SIG-M5 (cell line): ENCODE measurements around the gene GDPD4.

Experiments used
- DNase-seq: peaks from one replicate; lab custom pipeline; 2025; lab: John Stamatoyannopoulos, UW

Gene GDPD4

DNA sequence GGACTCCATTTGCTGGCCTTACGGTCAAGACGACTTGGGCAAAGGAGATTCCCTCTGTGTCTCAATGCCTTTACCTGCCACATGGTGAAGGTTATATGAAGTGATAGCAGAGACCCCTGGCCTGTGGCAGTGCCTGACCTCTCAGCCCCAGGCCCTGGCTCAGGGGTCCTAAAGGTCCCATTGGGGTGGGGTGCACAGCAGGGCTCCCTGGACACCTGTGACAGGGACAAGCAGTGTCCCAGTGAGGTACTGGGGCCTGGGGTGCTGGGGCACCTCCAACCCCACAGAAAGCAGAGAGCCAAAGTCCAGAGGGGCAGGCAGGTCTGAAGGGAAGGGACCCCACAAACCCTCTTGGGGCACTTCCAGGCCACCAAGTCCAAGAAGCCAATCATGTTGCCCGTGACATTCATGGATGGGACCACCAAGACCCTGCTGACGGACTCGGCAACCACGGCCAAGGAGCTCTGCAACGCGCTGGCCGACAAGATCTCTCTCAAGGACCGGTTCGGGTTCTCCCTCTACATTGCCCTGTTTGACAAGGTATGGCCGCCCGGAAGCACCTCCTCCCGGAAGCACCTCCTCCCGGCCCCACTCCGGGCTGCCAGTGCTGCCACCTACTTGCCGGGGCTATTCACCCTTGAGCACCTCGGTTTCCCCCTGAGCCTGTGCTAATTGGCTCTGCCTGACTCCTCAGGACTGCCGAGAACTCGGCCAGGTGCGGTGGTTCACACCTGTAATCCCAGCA, 111.0 kb downstream of the GDPD4 start:
- no peak for DNase-seq

- no peak for DNase-seq
These were observed 111.8 kb downstream of the GDPD4 start for GRCh38 chr11:77189588-77190210.

- no peak for DNase-seq
These were observed 112.6 kb downstream of the GDPD4 start for GRCh38 chr11:77188633-77189491.

DNA sequence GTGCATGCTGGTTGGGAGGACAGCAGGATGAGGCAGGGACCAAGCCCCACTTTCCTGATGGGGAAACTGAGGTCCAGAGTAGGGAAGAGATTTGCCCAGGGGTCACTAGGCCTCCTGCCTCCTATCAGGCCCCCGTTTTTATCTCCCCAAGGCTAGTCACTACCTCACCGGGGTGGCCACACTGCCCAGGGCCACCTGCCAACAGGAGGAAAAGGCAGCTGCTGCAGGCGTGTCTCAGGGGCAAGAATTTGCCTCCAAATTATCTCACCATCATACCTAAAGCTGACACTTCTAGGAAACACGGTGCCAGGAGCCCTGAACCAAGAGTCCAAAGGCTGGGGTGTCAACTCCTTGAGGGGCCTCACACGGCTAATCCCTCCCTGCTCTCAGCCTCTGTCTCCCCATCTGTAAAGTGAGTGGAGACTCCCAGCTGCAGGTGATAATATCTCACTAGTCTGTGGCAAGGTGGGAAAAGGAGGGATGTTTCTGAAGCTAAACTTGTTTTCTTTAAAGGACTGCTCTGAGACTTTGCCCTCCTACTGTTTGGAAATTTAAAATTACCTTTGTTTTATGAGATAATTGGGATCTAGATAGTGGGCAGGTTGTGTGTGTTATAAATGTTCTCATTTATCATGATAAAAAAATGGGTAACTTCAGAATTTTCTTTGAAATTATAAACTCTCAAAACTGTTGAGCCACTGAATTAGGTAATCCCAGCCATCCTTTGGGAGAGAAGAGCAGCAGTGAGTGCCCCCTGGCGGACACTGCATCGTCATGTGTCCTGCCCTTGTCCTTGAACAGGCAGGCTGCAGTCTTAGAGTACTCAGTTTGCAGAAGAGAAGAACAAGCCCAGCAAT, 113.5 kb downstream of the GDPD4 start:
- DNase-seq: no peak

- no peak for DNase-seq
These were observed 114.3 kb downstream of the GDPD4 start for GRCh38 chr11:77187111-77187750.

DNA sequence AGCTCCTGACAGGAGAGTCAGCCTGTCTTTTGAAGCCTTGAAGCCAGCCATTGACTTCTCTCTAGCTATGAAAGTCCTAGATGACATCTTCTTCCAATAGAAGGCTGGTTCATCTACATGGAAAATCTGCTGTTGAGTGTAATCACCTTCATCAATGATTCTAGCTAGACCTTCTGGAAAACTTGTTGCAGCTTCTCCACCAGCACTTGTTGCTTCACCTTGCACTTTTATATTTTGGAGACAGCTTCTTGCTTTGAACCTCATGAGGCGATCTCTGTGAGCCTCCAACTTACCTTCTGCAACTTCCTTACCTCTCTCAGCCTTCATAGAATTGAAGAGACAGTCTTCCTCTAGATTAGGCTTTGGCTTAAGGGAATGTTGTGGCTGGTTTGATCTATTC, 115.2 kb downstream of the GDPD4 start:
- DNase-seq: no peak

DNA sequence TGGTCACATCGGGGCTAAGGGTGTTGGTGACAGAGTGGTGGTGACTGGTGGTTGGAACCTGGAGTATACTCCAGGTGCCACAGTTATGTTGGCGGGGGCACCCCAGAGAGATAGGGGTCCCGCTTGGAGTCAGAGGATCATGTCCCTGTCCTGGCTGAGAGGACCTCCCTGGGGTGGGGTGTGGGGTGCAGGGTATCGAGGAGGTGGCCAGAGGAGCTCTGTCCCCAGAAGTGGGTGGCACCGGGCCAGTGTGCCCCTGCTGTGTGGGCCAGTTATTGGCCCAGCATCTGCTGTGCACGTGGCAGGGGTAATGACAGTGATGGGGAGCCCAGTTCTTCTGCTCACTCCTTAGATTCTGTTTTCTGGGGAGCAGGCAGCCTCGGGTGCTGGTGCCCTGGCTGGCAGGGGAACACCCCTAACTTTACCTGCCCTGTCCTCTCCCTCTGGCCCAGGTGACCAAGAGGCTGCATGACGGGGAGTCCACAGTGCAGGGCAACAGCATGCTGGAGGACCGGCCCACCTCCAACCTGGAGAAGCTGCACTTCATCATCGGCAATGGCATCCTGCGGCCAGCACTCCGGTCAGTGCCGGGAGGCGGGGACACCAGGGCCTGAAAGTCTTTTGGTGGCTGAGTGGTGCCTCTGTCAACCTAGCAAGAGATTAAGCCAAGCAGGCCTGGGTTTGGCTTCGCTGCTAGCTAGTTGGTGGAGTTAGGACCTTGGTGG, 117.2 kb downstream of the GDPD4 start:
- DNase-seq: no peak

- DNase-seq: no peak
These were observed 118.0 kb downstream of the GDPD4 start for GRCh38 chr11:77183431-77183984.

DNA sequence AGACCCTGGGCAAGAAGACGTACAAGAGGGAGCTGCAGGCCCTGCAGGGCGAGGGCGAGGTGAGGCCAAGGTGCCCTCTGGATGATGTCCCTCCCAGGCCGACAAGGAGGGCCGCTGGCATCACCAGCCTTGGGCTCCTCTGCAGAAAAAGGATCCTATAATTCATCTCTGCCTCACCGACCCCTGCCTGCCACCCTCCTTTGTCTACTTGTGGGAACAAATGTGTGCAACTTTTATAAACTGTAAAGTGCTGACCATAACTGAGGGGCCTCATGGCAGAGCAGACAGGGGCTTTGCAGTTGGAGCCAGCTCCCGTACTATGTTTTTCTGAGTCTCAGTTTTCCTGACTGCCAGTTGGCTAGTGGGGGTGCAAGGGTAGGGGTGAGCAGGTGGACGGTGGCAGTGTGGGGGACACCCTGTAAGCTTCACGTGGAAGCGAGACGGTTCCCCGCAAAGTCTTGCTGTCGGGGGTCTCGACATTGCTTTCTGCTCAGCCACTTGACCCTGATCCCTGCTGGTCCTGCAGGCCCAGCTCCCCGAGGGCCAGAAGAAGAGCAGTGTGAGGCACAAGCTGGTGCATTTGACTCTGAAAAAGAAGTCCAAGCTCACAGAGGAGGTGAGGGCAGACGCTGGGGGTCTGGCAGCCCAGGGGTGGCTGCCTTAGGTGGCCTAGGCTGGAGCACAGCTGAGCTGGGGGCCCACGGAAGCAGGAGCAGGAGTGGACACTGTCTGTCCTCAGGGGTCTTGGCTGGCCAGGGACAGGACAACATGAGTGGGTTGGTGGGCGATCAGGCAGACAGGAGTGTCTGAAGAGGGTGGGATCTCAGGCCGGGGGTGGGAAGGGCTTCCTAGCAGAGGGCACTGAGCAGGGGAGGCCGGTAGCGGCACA, 118.7 kb downstream of the GDPD4 start:
- DNase-seq: no peak

GRCh38 chr11:77181799-77182541, 119.5 kb downstream of the GDPD4 start:
- DNase-seq: no peak

- no peak for DNase-seq
These were observed 120.3 kb downstream of the GDPD4 start for GRCh38 chr11:77181226-77181625.

DNA sequence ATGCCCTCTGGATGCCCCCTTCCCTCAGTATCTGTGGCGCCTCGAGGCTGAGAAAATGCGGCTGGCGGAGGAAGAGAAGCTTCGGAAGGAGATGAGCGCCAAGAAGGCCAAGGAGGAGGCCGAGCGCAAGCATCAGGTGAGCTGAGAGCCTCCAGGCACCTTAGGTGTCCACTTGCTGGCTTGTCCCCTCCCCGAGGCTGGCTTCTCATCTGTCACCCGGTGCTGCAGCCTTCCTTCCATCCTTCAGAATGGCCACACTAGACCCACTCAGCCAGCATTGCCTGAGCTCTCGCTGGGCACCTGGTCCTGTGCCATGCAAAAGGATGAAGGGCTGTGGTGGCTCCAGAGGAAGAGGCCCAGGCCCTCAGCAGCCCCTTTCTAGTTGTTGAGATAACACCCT, 121.1 kb downstream of the GDPD4 start:
- DNase-seq: no peak

DNA sequence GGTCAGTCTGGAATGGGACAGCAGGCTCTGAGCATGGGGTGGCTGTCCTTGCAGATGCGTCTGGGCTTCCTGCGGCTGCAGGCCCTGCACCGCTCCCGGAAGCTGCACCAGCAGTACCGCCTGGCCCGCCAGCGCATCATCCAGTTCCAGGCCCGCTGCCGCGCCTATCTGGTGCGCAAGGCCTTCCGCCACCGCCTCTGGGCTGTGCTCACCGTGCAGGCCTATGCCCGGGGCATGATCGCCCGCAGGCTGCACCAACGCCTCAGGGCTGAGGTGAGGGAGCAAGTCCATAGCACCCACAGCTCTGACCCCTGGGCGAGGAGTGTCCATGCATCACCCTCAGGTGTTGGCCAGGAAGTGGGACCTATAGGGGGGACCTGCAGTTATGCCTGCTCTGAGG, 121.8 kb downstream of the GDPD4 start:
- no peak for DNase-seq

DNA sequence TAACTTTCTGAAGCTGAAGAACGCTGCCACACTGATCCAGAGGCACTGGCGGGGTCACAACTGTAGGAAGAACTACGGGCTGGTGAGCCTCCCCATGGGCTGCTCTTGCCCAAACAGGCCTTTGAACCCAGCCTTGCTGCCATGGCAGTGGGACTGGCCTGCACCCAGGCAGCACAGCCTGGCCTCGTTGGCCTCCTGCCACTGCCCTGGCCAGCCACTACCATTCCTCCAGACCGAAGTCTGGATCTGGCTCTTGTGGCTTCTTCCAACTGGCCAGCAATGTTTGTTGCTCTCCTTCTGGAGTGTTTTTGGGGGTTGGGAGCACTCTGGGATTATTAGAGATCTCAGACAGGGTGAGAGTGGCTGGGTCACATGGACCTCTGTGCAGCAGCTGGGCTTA, 122.4 kb downstream of the GDPD4 start:
- DNase-seq: no peak

DNA sequence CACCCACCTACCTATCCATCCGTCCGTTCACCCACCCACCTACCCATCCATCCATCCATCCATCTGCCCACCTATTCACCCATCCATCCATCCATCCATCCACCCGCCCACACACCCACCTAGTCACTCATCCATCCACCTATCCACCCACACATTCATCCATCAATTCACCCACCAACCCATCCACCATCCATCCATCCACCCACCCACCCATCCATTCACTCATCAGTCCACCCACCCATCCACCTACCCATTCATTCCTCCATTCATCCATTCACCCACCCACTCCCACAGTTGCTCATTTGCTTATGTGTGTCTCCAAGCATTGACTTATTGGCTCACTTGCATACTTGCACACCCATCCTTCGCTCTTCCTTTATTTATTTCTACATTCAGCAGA, 123.3 kb downstream of the GDPD4 start:
- no peak for DNase-seq

DNA sequence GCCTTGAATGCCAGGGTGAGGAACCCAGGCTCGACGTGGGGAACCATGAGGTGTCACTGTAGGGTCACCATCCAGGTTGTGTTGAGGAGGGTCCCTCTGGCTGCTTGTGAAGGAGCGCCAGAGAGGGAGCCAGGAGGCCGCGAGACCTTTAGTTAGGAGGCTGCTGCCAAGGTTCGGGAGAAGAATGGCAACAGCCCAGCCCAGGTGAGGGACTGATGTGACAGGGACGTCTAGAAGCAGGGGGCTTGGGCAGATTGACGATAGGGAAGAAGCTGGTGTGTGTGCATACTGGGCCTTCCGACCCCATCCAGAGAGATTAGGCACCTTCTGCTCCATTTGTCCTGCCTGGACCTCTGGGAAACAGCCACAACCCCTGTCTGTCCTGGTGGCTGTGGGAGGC, 124.5 kb downstream of the GDPD4 start:
- DNase-seq: no peak

GRCh38 chr11:77175869-77176539, 125.5 kb downstream of the GDPD4 start:
- DNase-seq: no peak
